HG03060 (cell line): Measurements from ENCODE around the gene OR4K1.
"Not testable (repeated sequence)": the region's sequence is repeated elsewhere in the genome, so short reads cannot be mapped to it uniquely, and the experiment has no call there.

Experiments used
- ATAC-seq: cut with Tn5 transposase; IDR thresholded peaks from one replicate; pipeline ENCODE4 v1.9.1; 2021; ENCODE audit warnings: low read depth, moderate number of reproducible peaks; ENCODE audit not compliant: unreplicated experiment

The OR4K1 gene, protein sequence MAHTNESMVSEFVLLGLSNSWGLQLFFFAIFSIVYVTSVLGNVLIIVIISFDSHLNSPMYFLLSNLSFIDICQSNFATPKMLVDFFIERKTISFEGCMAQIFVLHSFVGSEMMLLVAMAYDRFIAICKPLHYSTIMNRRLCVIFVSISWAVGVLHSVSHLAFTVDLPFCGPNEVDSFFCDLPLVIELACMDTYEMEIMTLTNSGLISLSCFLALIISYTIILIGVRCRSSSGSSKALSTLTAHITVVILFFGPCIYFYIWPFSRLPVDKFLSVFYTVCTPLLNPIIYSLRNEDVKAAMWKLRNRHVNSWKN

DNA sequence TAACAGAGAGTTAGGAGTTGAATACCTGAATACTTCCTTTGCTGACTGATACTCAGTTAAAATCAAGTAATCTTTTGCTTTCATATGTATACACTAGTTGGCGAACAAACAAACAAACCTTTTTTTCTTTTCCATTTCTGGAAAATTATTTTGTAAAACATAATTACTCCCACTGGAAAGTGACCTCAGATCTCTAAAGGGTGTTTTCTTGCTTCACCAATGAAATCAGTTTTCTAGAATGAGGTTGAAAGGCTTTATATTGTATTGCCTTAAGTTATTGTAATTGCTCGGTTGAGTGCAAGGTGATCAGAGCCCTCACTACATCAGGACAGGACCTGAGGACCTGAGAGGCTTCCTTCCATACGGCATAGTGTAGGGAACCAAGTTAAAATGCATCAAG lies at the start of gene OR4K1:
OR4K1 (plus strand) TSS at position 301 of the 400 bp plus-strand sequence. CDS start 4,750 bp downstream, outside the sequence.
- ATAC-seq: no peak

DNA sequence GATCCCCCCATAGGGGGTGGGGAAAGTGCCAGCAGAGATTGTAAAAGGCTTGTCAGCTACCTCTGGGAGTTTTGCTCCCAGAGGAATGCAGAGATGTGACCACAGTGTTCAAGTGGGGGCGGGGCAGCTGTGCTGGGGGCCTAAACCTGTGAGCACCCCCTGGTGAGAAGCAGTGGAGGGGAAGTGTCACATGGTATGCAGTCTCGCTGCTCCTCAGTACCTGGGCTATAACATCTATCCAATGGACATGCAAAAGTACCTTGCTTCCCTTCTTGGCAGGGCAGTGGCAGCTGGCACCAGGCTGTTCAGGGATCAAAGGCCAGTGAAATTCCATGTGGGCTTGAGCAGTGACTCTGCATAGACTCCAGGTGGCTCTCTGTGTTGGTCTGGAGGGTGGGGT lies 35.4 kb upstream of the OR4K1 start:
- ATAC-seq: no peak

DNA sequence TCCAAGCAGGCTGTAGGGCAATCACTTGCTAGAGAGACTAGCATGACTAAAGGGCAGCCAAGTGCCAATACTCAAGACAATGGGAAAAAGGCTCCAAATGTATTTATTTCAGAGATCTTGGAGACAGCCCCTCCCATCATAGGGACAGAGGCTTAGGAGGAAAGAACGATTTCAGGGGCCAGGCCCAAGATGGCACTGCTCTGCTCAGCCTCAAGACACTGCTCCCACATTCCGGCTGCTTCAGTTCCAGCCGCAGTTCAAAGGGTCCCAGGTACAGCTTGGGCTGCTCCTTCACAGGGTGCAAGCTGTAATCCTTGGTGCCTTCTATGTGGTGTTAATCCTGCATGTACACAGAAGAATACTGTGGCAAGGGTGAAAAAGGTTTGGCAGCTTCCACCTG lies 29.7 kb upstream of the OR4K1 start:
- ATAC-seq: no peak

DNA sequence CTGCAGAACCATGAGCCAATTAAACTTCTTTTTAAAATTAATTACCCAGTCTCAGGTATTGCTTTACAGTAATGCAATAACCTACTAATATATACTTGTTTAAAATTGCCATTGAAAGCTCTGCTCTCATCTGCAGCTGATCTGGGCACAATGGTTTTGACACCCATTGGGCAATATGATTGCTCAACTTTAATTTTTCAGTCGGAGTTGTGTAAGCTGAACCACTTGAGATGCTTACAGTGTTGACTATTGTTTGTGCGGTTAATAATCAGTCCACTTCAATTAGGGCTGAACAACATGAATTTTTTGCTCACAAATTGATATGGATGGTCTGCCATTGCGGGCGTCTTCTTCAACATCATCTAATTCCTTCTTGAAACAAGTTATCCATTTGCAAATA lies 28.3 kb upstream of the OR4K1 start:
- no peak for ATAC-seq

DNA sequence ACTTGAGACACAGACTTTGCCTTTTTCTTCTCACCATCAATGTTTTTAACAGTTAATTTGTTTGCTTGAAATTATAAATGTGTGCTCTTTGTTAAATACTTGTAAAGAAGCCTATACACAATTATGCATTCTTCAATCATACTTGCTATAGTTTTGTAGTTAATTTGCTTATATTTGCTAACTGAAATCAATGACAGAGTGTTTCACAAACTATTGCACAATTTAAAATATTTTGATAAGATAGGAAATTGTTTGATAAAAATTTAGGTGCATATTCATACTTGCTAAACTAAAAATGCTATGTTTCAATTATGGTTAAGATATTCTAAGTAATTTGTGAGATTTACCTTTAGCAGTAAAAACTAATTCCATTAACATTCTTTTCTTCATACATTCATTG lies 24.1 kb upstream of the OR4K1 start:
- no peak for ATAC-seq

DNA sequence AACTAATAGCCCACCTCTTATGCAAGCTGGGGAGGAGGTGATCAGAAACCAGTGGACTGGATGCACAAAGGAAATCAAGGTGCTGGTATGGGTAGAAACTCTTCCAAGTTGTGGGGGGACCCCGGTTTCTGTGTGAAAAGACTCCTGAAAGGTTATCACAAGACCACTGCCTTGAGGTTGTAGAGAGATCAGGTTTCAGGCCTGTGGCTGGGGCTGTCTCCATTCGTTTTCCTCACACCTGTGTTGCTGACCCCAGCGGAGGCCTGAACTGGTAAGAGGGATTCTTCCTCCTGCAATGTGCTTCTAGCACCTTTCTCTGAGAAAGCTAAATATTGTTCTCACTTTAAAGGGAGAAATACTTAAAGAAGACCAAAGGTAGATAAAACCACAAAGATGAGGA lies 19.6 kb upstream of the OR4K1 start:
- ATAC-seq: no peak

DNA sequence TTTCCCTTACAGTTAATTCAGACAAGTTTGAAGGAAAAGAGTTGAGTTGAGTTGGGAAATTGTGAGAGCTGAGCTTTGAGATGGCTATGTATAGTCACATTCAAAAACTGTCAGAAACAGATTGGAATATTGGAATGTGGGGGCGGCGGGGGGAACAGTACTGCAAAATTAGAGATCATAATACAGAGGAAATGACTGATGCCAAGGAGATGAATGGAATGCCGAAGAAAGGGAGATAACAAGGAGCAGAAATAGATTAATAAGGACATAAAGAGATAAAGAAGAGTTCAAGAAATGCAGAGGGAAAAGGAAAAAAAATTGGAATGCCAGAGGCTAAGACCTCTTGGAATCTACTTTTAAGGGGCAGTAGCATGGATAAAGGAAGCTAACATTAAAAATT lies 13.5 kb upstream of the OR4K1 start:
- ATAC-seq: no peak

DNA sequence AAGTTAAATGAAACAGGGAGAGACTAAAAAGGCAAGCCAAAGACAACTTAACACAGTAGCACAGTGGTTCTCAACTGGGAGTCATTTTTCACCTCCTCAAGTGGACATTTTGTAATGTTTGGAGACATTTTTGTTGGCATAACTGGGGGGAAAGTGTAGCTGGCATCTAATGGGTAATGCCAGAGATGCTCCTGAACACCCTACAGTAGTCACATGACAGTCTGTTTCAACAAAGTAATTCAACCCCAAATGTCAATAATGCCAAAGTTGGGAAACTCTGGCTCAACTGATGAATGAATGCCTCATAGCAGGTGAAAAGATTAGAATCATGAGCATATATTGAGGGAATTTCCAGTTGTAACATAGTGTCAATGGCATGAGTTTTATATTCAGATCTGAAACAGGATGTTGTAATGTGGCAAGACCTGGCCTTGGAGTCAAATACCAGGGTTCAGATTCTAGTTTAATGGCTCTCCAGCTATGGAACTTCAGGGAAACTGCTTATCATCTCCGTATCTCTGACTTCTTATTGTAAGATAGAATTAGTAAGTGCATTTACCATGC lies 12.7 kb upstream of the OR4K1 start:
- no peak for ATAC-seq

DNA sequence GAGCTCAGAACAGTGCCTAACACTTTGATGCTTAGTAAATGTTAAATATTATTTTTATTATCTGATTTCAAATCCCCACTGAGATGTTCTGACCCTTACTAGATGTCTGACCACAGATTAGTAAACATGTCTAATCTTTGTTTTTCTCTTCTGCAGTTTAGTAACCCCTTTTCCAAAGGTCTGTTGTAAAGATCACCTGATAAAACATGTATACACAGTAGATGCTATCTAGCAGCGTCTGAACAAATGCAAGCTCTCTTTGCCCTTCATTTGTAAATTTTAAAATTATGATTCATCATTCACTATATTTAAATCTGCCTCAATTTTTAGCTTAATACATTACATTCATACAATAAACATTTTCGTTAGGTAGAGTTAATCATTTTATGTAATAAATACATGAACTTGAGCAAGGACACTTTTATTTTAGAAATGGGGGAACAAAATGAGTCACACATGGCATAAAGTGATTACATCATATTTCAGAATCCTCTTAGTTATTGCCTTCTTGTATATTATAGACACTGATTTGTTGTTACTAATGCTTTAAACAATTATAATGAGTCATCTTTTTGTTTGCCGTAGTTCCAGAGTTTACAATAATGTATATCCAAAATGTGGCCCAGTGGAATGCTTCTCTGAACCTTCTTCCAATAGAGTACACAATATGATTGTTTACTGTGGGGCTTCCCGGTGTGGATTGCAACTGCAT lies 12.0 kb upstream of the OR4K1 start:
- ATAC-seq: no peak

DNA sequence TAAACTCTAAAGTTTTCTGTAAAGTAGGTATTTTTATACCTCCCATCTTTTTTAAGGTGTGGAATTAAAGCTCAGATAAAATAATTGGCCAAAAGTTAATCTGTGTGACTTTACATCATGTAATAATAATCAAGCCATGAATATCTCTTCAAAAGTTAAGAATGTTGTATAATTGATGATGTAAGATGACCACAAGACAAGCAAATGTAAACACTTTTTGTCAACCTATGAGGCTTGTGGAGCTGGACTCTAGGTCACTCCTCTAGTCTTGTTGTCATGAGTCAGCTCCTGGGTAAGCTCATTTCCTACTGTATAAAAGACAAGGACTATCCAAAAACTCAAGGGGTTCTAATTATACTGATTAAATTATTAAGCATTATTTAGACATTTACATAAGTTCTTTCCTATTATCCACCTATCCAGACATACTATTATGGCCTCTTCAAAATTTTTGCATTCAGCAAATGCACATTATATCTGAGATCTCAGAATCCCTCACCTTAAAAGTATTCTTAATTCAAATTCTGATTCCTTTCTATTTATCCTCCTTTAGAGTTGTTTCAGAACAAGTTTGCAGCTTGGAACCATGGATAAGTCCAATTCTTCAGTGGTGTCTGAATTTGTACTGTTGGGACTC lies 10.6 kb upstream of the OR4K1 start, which contains the start of gene OR4K5:
OR4K5 (plus strand) TSS at position 587 of the 637 bp plus-strand sequence; CDS start at position 587, 0 bp downstream.
- no peak for ATAC-seq

DNA sequence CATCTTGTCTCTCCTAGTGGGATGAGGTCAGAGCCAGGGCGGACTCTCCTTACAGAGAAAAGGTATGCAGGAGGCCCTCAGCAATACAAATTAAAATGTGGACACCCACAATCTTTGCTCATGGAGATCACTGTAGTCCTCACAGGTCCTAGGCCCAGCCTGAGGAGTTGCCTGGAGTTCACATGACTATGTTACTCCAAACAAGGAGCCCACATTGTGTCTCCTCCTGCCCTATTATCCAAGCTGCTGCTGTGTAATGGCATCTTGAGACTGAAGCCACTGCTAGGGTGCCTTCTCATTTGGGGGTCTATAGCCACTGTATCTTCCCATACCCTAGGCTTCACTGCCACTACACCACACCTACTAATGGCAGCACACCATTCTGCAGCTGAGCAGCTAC lies 11.0 kb downstream of the OR4K1 start:
- ATAC-seq: no peak

DNA sequence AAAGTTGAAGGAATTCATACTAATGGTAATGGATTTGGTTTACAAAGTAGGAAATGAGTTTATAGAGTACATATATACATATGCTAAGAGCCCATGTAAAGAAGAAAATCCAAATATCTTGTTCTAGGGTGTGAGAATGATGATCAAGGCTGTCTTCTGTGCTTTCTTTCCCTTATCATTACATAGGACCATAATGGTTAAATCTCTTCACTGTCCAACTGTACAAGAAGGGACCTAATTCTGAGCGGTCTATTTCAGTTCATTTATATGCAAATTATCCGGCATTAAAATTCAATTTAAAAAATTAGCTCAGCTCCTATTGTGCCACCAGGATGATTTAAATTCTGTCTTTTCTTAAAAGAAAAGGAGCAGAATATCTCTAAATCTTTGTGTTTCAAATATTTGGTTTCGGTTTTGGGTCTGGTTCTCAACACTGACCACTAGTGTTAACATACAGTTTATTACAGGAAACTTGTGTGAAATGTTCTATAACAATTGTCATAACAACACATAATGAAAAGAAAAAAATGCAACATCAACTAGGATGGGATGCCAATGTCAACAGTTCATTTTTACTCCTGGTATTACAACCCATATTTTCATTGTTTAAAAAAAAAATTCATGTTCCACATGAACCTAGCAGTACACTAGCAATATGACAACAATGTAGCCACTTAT lies 16.8 kb downstream of the OR4K1 start:
- ATAC-seq: no peak

DNA sequence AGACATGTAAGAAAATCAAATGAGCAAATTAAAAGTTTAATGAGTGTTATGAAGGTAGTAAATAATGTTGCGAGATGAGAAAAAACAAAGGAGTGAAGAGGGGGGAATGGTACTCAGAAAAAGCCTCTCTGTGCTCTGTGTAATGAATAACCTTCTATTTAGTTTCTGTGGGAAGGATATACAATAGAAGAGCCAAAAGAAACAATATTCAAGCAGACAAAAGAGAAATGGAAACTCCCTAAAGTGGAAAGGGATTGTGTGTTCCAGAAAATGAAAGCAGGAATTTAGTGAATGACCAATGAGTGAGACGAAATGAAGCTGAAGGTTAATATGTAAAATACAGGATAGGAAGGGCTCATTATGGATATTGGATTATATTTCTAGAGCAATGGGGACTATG lies 18.5 kb downstream of the OR4K1 start:
- ATAC-seq: no peak

DNA sequence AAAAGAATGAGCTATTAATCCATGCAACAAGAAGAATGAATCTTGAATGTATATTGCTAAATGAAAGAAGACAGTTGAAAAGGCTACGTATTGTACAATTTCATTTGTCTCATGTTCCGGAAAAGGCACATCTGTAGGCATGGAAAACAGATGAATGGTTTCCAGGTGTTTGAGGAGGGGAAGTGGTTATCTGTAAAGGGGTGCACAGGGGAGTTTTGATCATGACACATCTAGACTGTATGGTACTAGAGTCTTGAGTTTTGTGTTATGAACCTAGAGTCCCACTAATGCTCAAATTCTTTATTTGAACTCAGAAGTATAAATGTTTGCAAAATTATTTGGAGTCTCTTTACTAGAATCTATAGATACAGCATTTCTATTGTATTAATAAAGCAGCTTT lies 39.0 kb downstream of the OR4K1 start:
- not testable (repeated sequence) for ATAC-seq

DNA sequence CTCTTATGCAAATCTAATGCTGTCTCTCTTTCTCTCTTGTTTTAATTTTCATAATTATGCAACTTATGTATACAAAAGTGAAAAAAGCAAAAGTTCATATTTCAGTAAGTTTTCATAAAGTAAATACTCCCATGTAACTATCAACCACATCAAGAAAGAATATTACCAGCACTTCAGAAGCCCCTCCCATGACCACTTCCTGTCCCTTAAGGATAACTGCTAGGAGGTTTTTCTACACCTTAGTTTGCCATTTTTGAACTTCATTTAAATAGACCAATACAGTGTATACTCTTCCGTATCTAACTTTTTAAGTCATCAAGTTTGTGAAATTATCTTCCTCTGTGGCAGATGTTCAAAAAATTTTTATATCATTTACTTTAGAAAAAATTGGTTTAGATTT lies 44.1 kb downstream of the OR4K1 start:
- ATAC-seq: no peak

DNA sequence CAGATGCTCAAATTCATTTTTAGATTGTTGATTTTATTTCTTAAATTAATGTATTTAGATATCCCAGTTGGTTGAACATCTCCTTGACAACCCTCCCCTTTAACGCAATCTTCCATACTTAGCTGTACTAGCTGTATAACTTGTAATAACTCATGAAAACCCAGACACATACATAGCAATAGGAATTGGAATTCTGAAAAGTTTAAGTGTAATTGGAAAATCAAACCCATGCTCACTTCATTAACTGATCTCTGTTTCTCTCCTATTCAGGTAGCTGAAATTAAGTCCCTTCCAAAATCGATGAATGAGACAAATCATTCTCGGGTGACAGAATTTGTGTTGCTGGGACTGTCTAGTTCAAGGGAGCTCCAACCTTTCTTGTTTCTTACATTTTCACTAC lies 44.6 kb downstream of the OR4K1 start, which contains the start of gene OR4K15:
OR4K15 (plus strand) TSS at position 301 of the 400 bp plus-strand sequence; CDS start at position 301, 0 bp downstream.
- no peak for ATAC-seq
